Measurements from ENCODE around the gene PSMB7.

Gene PSMB7

GRCh38 chr9:124377551-124378406 is 37.5 kb downstream of the PSMB7 start:
- no peak for DNase-seq

- no peak for DNase-seq
These were observed 38.9 kb downstream of the PSMB7 start for GRCh38 chr9:124376329-124376728.

- no peak for DNase-seq
These were observed 39.5 kb downstream of the PSMB7 start for GRCh38 chr9:124375726-124376125.

GRCh38 chr9:124373851-124374250 is 41.4 kb downstream of the PSMB7 start:
- no peak for DNase-seq

GRCh38 chr9:124373386-124373785 is 41.9 kb downstream of the PSMB7 start:
- no peak for DNase-seq

GRCh38 chr9:124372038-124372437 is 43.2 kb downstream of the PSMB7 start:
- no peak for DNase-seq

- DNase-seq, result no peak
These were observed 44.2 kb downstream of the PSMB7 start for GRCh38 chr9:124370896-124371582.

- no peak for DNase-seq
These were observed 45.9 kb downstream of the PSMB7 start for GRCh38 chr9:124369231-124369797.

- DNase-seq, result no peak
These were observed 46.5 kb downstream of the PSMB7 start for GRCh38 chr9:124368692-124369091.

GRCh38 chr9:124366476-124367220 is 48.6 kb downstream of the PSMB7 start:
- no peak for DNase-seq

- DNase-seq, result no peak
These were observed 50.2 kb downstream of the PSMB7 start for GRCh38 chr9:124365036-124365435.

- DNase-seq, result no peak
These were observed 51.1 kb downstream of the PSMB7 start for GRCh38 chr9:124364141-124364540.

- DNase-seq, result no peak
These were observed 51.7 kb downstream of the PSMB7 start for GRCh38 chr9:124363326-124364096.

- DNase-seq, result no peak
These were observed 54.1 kb downstream of the PSMB7 start for GRCh38 chr9:124361128-124361527.

- no peak for DNase-seq
These were observed 55.2 kb downstream of the PSMB7 start for GRCh38 chr9:124359855-124360678.

GRCh38 chr9:124359426-124359825 is 55.8 kb downstream of the PSMB7 start:
- no peak for DNase-seq

GRCh38 chr9:124358631-124359030 is 56.6 kb downstream of the PSMB7 start:
- no peak for DNase-seq

- DNase-seq, result peak; percentile 9
These were observed 57.4 kb downstream of the PSMB7 start for GRCh38 chr9:124357721-124358361.

- DNase-seq, result no peak
These were observed 58.4 kb downstream of the PSMB7 start for GRCh38 chr9:124356745-124357390.

Measured in hematopoietic multipotent progenitor cell treated with erythropoietin and hydrocortisone succinate and interleukin-3 and kit ligand, for 8 days (in vitro differentiated cells).